HG02571 (cell line): ENCODE measurements around the gene COL8A1.
A peak's percentile ranks its signal among the peaks of the same experiment; 100 is the strongest.

Experiments used
- ATAC-seq: cut with Tn5 transposase; IDR thresholded peaks from one replicate; pipeline ENCODE4 v1.9.1; 2021; ENCODE audit warnings: mild to moderate bottlenecking, moderate library complexity; ENCODE audit not compliant: unreplicated experiment

The COL8A1 gene

DNA sequence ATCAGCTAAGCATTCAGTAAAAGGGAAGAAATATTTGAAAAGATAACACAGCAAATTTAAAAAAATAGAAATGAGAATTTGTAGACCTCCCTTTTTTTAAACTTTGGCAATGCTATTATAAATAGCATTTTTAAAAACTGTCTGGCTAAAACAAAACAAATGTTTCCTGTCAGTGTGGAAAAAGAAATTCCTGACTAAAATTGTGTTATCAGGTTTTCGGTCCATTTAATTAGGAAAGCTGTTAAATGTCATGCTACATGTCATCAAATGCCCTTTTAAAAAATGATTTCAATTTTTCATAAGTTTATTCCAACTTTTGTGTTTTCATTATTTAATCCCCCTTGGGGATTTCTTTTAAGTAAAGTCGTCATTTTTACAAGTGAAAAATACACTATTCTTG lies 29.6 kb downstream of the COL8A1 start:
- ATAC-seq, result no peak

DNA sequence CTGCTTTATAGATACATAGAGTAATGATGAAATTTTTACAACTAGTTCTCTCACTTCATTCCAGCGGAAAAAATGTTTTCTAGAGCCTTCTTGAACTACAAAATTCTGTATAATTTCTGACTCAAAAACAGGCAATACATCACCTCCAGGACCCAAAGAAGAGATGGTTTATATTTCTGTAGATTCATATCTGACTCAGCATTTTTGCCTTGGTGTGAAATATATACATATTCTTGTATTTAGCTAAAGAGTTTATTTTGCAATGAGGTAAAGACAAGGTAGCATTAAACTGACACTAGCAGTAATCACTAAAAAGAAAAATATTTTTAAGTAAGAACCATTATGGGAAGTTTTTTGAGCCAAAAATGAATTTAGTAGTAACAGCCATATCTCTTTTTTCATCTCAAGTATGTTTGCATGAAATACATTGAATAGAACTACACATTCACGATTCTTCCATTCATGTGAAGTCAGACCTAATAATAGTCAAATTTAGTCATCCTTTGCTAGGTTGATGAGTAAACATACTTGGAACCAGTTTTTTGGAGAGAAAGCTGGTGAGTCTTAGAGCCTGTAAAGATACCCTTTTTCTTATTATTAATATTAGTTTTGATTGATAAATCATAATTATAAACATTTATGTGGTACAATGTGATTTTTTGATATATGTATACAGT lies 31.6 kb downstream of the COL8A1 start:
- no peak for ATAC-seq

DNA sequence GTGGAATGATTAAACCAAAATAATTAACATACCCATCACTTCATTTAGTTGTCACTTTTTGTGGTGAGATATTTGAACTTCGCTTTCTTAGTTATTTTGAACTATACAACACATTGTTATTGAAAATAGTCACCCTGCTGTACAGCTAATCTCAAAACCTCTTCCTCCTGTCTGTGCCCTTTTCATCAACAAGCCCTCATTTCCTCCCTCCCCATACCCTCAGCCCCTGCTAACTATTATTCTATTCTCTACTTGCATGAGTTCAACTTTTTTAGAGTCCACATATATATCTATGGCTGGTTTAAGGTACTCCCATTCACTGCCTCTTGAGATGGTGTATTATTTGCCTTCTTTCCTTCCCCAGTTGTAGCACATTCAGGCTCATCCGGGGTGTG lies 32.2 kb downstream of the COL8A1 start:
- no peak for ATAC-seq

DNA sequence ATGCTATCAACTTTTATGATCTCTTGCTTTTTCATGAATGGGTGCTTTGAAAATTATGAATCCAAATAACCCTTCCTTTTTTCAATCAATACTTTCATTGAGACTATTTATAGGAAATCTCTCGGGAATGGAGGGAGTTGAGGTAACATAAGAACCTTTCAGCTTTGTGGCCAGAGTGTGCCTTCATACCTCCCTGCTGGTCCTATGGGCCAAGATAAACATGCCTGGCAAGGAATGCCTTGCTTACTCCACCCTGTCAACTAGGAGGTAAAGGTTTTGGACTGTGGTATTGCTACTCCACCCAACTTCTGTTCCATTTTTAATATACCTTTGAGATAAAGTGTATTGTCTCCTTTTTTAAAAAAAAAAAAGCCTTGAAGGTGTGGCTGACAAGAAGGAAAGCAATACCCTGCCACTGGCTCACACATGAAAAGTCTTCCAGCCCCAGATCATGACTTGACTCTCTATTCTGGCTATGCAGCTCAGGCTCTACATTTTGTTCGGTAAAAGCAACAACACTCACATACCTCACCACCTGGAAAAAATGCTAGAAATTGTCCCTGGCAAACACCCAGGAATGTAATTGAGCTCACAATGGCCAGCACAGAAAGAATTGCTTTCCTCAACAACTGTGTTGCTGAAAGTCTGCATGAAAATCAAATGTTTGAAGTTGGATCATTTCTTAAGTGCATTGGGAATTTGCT lies 35.8 kb downstream of the COL8A1 start:
- no peak for ATAC-seq

DNA sequence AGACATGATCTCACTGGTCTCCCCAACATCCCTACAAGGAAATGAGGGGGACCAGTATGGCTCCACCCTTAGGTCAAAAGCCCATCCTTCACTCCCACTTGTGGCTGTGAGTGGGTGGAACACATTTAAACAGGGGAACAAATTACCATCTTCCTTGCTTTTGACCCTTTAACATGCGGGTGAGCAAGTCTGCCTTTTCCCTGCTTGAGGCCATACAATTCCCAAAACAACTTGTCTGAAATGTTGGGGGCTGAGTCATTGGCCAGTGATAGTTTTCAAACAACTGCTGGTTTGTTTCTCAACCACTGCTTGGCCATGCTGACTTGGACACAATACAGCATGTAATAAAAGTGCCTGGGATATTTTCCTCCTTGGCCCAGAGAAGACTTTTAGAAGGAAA lies 39.6 kb downstream of the COL8A1 start:
- no peak for ATAC-seq

DNA sequence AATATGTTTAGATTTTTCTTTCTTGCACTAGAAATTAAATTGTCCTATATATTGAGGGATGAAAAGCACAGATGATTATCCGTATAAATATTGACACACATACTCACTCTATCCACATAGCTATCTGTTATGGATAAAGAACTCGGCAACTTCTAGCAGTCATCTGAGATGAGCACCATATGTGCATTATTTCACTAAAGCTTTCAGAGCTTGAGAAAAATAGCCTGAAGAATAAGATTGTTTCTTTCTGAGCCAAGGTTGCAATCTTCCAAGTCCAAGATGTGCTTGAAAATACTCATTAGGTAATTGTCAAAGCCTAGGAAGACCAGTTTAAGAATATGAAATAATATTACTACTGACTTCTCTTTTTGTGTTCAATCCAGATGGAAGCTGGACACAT lies 40.5 kb downstream of the COL8A1 start:
- ATAC-seq, result no peak

DNA sequence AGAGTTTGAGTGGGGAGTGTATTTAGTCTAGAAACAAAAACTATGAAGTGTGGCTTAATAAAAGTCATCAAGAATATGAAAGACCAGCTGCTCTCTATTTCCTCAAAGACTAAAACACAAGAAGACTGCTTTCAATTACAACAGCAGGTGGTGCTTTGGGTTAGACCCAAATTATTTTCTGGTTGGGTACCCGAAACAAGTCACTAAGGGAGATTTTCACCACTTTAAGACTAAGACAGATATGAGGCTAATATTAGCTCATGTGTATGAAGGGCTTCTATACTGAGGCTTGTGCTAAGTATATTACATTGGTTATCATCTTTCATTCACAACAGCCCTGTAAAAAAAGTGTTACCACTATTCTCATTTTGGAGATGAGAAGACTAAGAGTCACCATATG lies 43.1 kb downstream of the COL8A1 start:
- no peak for ATAC-seq

DNA sequence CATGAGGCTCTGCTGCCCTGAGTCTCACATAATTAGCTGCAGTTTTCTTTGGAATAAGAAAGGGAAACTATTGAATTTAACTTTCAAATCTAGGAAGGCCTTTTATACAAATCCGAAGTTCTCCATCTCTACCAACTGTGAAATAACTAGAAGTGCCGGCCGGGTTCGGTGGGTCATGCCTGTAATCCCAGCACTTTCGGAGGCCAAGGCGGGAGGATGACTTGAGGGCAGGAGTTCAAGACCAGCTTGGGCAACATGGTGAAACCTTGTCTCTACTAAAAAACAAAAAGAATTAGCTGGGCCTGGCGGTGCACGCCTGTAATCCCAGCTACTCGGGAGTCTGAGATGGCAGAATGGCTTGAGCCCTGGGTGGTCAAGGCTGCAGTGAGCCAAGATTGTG lies 43.6 kb downstream of the COL8A1 start:
- ATAC-seq, result no peak

DNA sequence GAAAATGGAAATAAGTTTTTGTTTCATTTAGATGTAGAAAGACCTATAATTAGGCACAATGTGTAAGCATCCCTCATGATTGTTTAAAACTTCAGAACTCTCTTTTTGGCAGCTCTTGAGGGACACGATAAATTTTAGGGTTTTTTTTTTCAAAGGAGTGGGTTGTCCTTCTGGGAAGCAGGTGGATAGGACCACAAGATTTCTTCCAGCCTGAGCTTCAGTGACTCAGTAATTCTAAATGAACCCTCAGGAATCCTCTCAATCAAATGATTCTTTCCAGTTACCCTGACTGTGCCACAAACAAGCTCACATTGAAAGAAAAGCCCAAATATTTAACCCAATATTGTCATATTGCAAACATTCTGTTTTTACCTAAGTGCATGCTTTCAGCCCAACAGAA lies 45.1 kb downstream of the COL8A1 start:
- no peak for ATAC-seq

DNA sequence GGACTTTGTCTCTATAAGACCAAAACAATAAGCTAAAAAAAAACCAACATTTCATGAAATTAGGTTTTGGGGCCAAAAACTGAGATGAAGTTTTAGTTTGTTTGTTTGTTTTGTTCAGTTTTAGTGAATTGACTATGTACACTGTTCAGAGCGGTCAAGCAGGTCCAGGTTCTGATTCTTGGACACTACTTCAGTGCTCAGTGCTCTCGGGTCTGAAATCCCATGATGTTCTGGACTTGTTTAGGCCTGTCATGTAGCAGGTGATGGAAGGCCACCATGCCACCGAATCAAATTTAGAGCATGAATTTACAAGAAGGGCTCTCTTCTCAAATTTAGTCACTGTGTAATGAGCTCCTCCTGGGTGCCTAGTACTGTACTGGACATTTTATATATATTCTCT lies 45.5 kb downstream of the COL8A1 start:
- no peak for ATAC-seq

DNA sequence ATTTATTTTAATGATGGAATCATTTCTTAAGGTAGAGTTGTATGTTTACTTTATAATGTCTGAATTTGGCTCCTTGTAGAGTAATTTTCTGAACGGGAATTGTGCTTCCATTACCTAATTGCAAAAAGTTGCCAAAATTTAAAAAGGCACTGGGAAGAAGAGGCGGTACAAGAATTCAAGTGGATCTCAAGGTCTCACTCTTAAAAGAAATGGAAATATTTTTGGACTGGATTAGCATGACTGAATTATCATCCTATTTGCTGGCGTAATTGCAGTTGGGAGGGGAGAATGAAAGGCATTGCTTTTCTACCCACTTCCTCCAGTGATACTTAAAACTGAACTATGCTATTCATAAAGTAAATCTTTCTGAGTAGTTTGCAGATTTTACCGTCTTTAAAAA lies 46.2 kb downstream of the COL8A1 start:
- ATAC-seq, result no peak

DNA sequence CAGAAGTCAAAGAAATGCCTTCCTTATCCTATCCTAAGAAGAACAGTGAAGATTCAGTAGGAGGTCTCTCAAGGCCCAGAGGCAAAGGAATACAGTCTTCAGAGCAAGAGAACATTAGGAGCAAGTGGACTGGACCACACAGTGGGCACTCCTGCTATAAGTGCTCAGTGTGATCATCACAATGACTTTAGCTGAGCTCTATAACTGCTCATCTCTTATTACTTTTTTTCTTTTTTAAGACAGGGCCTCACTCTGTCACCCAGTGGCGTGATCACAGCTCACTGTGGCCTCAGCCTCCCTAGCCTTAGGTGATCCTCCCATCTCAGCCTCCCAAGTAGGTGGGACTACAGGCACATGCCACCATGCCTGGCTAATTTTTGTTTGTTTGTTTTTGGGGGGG lies 48.1 kb downstream of the COL8A1 start:
- ATAC-seq, result peak; percentile 13

DNA sequence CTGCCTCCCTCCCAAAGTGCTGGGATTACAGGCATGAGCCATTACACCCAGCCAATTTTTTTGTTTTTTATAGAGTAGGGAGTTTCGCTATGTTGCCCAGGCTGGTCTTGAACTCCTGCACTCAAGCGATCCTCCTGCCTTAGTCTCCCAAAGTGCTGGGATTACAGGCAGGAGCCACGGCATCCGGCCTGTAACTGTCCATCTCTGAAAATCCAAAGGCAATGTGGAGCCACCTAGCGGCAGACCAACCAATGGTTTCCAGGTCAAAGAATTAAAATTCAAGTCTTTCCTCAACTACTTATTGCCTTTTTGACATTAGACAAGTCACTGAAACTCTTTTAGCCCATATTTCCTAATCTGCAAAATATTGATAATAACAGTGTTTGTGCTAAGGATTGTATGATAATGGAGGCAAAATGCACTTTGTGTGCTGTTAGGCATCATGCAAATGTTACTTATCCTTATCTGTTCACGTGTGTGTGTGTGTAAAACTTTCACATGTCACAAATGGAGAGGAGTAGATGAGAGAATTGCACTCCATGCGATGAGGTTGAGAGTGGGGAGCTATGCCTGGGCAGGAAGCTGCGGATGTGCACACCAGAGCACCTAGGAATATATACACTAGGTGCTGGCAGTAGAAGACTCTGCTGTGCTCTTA lies 48.7 kb downstream of the COL8A1 start:
- ATAC-seq, result peak; percentile 61

DNA sequence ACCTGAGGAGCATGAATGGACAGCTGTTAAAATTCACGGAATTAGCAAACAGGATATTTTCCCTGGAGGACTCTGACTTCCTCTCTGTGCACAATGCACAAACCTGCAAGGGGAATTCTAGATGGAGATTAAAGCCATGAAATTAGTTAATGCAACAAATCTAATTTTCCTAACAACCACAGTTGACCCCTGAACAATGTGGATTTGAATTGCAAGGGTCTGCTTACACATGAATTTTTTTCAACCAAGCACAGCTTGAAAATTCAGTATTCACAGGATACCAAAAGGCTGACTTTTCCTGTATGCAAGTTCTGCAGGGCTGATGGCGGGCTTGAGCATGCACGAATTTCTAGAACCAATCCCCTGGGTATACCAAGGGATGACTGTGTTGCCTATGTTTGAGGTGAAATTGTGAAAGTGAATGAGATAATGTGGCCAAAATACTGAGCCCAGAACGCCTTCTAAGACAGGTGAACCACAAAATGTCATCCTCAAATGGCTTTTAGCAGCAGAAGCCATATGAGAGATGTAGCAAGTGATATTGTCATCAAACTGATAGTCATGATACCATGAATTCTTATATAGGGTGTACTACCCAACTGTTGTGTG lies 52.5 kb downstream of the COL8A1 start:
- ATAC-seq, result no peak

DNA sequence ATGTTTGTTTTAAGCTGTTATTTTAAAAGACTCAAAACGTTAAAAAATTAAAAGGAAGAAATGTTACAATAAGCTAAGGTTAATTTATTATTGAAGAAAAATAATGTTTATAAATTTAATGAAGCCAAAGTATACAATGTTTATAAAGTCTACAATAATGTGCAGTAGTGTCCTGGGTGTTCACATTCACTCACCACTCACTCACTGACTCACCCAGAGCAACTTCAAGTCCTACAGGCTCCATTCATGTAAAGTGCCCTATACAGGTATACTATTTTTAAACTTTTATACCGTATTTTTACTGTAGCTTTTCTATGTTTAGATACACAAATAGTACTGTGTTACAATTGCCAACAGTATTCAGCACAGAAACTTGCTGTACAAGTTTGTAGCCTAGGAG lies 55.2 kb downstream of the COL8A1 start:
- ATAC-seq, result no peak

DNA sequence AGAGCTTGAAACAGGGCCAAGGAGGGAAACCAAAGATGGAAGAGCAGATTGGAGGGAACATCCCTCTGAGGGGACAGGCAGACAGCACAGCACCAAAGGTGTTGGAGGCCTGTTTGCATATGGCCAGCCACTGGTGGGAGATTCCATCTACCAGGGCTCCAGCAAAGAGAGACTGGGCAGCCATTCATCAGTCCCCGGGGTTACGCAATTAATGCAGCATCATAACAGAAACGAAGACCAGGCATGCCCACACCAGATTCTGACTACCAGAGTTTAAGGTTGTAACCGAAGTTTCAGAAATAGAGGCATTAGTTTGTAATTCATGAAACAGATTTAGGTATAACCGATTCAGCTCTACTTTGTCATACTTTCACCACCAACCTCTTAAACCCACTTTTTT lies 58.1 kb downstream of the COL8A1 start:
- ATAC-seq, result no peak

DNA sequence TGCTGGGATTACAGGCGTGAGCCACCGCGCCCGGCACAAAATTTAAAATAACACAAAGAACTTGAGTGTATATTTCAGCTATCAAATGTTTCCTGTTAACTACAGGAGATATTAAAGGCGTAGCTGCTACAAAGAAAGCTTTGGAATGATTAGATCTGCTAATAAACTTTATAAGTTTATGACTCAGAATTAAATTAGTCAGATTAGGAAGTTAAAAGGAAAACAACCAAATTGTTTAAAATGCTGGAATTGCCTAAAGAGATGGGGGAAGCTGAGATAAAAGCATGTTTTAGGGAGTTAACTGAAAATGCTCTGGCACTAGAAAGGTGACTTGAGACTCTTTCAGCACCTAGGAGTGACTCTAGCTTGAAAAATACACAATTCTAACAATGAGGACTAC lies 58.9 kb downstream of the COL8A1 start:
- ATAC-seq, result no peak

DNA sequence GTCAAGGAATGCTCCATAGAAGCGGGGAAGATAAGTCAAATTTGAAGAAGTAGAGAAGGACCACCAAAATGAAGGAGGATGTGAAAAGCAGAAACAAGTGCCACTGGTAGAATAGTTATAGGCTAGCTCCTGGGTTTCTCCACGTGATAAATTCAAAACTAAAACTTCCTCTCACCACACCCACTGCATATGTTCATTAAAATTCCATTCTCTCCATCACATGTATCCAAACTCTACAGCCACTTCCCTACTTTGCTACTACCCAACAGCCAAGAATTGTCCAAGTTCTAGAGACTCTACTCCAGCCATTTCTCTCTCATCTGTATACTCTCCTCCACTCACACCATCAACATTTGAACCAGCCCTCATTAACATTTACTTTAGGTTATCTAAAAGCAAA lies 60.5 kb downstream of the COL8A1 start:
- ATAC-seq, result no peak

DNA sequence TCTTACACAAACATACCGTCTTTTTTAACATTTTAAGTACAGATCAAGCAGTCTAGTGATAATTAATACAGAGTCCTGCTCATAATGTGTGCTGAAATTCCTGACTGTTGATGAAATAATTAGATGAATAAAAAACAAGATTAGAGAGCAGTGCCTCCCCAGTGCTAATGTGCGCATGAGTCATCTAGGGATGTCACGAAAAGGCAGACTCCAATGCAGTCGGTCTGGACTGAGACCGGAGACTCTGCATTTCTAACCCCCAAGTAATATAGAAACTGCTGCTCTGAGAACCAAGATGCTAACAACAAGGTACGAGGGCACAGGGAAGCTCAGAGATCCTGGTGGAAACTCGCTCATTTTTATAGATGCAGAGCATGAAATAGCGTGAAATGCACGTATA lies 61.4 kb downstream of the COL8A1 start:
- no peak for ATAC-seq

DNA sequence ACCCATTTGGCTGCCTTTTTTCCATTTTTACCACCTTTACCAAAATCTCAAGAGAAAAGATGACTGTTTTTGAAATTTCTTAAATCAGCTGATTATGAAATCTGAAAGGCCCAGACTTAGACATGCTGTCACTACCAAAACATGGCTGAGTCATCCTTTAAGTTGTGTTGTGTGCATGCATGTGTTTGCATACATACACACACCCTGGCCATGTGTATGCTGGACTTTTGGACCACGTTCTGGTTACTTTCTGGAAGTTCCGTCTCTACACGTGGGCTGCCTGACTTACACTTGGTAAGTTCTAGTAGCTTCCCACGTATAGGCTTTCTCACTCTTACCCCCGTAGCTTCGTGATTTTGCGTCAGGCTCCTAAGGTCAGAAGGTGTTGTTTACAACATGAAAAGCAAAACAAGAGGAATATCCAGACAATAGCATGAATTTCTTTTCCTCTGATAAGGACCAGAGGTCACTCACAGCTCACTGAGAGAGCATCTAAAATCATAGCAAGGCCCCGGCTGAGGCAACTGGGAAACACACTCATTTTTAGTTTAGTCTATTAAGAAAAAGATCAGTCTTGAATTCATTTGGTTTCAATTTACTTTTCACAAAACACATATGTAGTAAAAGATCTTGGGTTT lies 62.4 kb downstream of the COL8A1 start:
- ATAC-seq, result no peak
